Mucosa of descending colon (tissue), 3 donors: ENCODE results near the gene ANP32B. TPM values are rescaled to one million over a fixed set of nuclear protein-coding genes. Genes with fewer than 3 reads are reported as not detected.
A peak's percentile ranks its signal among the peaks of the same experiment; 100 is the strongest.

Experiments used
- ATAC-seq: fragments of 200-7000 bp; cut with Tn5 transposase; one replicate; pipeline ENCODE4 v1.9.1; 2020; ENCODE audit warnings: mild to moderate bottlenecking, moderate library complexity
- DNase-seq, 3 donors: peaks; one replicate each; pipeline ENCODE4 v3.0.0-alpha.2; 2020
- H3K36me3 ChIP-seq: fragments of 200-600 bp; one replicate; pipeline ENCODE4 v1.8.0; 2021; ENCODE audit warnings: low read depth, mild to moderate bottlenecking
- H3K4me1 ChIP-seq: fragments of 200-600 bp; one replicate; pipeline ENCODE4 v1.8.0; 2021; ENCODE audit warnings: low read depth, mild to moderate bottlenecking
- H3K4me3 ChIP-seq: fragments of 200-600 bp; one replicate; pipeline ENCODE4 v1.8.0; 2021; ENCODE audit warnings: mild to moderate bottlenecking
- H3K9me3 ChIP-seq: fragments of 200-600 bp; one replicate; pipeline ENCODE4 v1.8.0; 2021; ENCODE audit warnings: mild to moderate bottlenecking
- intact Hi-C, 2 donors: fragments of 100-400 bp; cut with DNase I in 1 of 2; cut with micrococcal nuclease in 1 of 2; formaldehyde crosslinking; loops; one replicate each; pipeline versions ENCODE4 v1.11.0 to v1.11.1; 2022; cut with DNase I, micrococcal nuclease
- total RNA-seq, 3 donors: library from RNA; stranded (reverse); fragmentation: NEBNext Ultra II Directional in 2 of 3; extraction: Animal tissue kit (Norgen Biotek cat#: 25700) in 2 of 3; gene quantifications; one replicate each; pipeline versions ENCODE4 v1.2.1 to v1.2.4, GENCODE V29; 2021 to 2023
- TF ChIP-seq, protein P1 (sequence below): fragments of 200-600 bp; IDR thresholded peaks from one replicate; pipeline ENCODE4 v1.8.0; 2022; ENCODE audit warnings: antibody characterized with exemption, mild to moderate bottlenecking
- donor health status: DM: no; HTN: no; CAD: no; lungs with moderate emphysema.
- donor health status: DM: no; HTN: no; CAD: no.
- donor health status: DM: no; HTN: yes; CAD: no.

Gene ANP32B
- total RNA-seq, 3 donors from 2014 or later = 121 to 129 (median 125) TPM

- TF ChIP-seq, protein P1, sequence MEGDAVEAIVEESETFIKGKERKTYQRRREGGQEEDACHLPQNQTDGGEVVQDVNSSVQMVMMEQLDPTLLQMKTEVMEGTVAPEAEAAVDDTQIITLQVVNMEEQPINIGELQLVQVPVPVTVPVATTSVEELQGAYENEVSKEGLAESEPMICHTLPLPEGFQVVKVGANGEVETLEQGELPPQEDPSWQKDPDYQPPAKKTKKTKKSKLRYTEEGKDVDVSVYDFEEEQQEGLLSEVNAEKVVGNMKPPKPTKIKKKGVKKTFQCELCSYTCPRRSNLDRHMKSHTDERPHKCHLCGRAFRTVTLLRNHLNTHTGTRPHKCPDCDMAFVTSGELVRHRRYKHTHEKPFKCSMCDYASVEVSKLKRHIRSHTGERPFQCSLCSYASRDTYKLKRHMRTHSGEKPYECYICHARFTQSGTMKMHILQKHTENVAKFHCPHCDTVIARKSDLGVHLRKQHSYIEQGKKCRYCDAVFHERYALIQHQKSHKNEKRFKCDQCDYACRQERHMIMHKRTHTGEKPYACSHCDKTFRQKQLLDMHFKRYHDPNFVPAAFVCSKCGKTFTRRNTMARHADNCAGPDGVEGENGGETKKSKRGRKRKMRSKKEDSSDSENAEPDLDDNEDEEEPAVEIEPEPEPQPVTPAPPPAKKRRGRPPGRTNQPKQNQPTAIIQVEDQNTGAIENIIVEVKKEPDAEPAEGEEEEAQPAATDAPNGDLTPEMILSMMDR = no peak
- Histone ChIP-seq H3K4me1 (no peaks in the 10 kb centered on the region), H3K9me3 (no peaks in the 10 kb centered on the region), H3K4me3 (no peak overlapping the region), H3K36me3 (no peaks in the 10 kb centered on the region)
- intact Hi-C loops = no loop called here
- DNase-seq (no peak), ATAC-seq (no peak)
Observed at GRCh38 chr9:98049288-98050072, 66.3 kb downstream of the ANP32B start.

DNA sequence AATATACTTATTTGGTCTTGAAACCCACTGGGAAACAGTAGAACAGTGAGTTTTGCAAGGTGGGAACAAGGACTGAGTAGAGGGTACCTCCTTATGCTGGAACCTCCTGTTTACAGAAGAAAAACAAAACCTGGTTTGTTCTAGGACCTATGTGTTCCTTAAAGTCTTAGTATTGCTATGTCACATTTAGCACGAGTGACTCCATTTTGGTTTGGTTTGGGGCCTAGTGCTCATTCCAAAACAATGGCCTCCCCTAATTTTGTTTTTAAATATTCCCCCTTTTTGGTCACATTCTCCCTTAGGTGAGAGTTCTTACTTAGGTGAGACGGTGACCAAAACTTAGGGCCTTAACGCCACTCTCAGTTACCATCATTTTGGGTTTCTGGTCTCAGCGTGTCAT lies 67.2 kb downstream of the ANP32B start:
- intact Hi-C loops = no loop called here

DNA sequence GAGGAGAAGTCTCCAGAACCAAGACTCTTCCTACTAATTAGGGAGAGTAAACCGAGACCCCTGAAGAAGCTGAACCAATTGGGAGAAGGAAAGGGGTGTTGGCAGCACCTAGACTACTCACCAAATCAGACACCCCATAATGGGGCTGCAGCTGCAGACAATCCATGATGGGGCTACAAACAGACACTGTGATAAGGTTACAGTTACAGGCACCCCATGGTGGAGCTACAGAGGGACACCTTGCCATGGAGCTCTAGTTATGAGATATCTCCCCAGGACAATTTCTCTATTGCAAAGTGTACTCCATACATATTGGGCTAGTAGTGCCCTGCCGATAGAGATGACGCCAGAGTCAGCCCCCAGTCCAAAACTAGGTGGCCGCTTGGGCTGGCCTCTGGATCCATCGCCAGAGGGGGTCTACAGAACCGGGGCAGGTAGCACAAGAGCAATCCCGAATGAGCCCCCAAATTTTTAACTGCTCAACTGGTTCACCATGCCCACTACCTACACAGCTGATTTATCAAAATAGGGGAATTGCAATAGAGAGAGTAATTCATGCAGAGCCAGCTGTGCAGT lies 71.3 kb downstream of the ANP32B start:
- no peak for DNase-seq
- no peak for ATAC-seq
- Histone ChIP-seq H3K9me3 (no peaks in the 10 kb centered on the region), H3K36me3 (no peaks in the 10 kb centered on the region), H3K4me1 (peaks cover 4% of the 10 kb centered on the region), H3K4me3 (no peak overlapping the region)
- intact Hi-C loops = no loop called here
- TF ChIP-seq, protein P1 = no peak

More for the DNA sequence above, 67.2 kb downstream of the ANP32B start:
- no peaks in the 10 kb centered on the region for H3K4me1 ChIP-seq
- H3K9me3 ChIP-seq = no peaks in the 10 kb centered on the region
- no peak overlapping the region for H3K4me3 ChIP-seq
- no peak for DNase-seq
- ATAC-seq = no peak
- no peaks in the 10 kb centered on the region for H3K36me3 ChIP-seq
- TF ChIP-seq, protein P1 = no peak

DNA sequence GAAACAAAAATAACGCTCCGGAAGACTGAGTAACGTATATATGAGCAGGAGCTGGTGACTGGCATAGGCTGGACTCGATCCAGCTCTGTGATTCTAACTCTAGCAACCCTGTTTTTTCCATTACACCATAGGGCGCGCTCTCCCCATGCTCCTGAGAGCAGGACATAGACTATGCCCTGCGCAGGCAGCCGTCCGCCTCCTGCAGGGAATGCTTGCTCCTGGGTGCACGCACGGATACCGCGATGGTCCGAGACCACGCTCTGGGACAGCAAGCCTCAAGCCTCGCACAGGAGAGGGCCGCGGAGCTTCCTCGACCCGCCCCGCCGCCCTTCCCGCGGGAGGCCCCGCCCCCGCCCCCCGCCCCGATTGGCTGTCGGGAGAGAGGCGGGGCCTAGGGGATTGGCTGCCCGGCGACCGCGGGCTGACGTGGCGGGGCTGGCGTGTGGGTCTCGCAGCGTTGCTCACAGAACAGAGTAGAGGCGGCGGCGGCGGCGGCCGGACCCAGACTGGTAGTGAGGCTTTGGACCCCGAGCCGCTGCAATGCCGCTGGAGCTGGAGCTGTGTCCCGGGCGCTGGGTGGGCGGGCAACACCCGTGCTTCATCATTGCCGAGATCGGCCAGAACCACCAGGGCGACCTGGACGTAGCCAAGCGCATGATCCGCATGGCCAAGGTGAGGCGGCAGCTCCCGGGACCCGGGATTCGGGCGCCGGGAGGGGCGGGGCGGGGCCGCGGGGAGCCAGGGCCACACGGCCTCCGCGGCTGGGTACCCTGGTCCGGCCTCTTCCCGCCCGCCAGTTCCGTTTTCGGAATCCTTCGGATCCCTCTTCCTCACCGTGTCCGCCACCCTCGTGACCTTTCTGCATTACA lies 73.4 kb downstream of the ANP32B start, which contains the start of gene NANS:
Gene NANS, plus strand, starts transcription at position 464 of the 869 bp plus-strand sequence. Its CDS starts 77 bp downstream, at position 541.
- peak; percentile 96 for ATAC-seq
- H3K36me3 ChIP-seq = no peaks in the 10 kb centered on the region
- peak within 1 kb of the TSS; percentile 67 for H3K4me3 ChIP-seq
- peak; percentile 97 for DNase-seq
- peaks cover 11% of the 10 kb centered on the region for H3K4me1 ChIP-seq
- no peaks in the 10 kb centered on the region for H3K9me3 ChIP-seq
- intact Hi-C loops = no loop called here
- TF ChIP-seq, protein P1 = peak; percentile 17

DNA sequence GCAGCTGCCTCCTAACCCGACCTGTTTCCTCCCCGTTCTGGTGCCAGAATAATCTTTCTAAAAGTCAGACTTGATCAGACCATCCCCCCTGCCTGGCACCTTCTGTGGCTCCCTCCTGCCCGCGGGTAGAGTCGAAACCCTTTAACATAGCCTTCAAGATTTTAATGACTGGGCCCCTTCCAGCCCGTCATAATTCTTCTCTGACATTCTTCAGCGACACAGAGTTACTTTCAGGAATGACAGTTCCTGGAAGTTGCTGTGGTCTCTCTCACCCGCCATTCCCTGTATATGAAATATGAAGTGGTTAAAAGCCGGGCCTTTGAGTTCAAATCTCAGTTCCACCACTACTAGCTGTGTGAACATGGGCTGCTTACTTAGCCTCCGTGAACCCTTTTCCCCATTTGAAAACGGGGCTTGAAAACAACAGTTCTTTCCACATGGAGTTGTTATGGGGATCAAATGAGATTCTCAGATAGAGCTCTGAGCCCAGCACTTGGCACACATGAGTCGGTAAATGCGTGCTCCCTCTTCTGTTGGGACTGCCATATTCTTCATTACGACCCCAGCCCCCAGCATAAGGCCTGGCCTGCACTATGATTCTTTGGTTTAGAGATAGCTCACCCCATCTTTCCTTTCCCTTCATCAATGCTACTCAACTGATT lies 74.1 kb downstream of the ANP32B start:
- ATAC-seq = no peak
- intact Hi-C loops = no loop called here
- peaks cover 16% of the 10 kb centered on the region for H3K4me1 ChIP-seq
- H3K9me3 ChIP-seq = no peaks in the 10 kb centered on the region
- DNase-seq = no peak
- no peaks in the 10 kb centered on the region for H3K36me3 ChIP-seq
- peak overlapping the region; percentile 67 for H3K4me3 ChIP-seq
- TF ChIP-seq, protein P1 = no peak
